MV-4-11 (cell line): Measurements from ENCODE around the gene PTPN23.
A peak's percentile ranks its signal among the peaks of the same experiment; 100 is the strongest.

ENCODE experiments used
- DNase-seq: peaks from one replicate; lab custom pipeline; 2025; lab: John Stamatoyannopoulos, UW

The PTPN23 gene

GRCh38 chr3:47405820-47406761 lies 25.3 kb downstream of the PTPN23 start:
- peak; percentile 5 for DNase-seq

GRCh38 chr3:47406762-47407149 lies 25.9 kb downstream of the PTPN23 start:
- no peak for DNase-seq

- no peak for DNase-seq
Measured at GRCh38 chr3:47407237-47407636, 26.4 kb downstream of the PTPN23 start.

- DNase-seq, result no peak
Measured at GRCh38 chr3:47407896-47408838, 27.3 kb downstream of the PTPN23 start.

- no peak for DNase-seq
Measured at GRCh38 chr3:47408839-47409229, 28.0 kb downstream of the PTPN23 start.

- DNase-seq, result no peak
Measured at GRCh38 chr3:47409284-47409683, 28.5 kb downstream of the PTPN23 start.

- DNase-seq, result no peak
Measured at GRCh38 chr3:47409688-47410416, 29.0 kb downstream of the PTPN23 start.

- DNase-seq, result no peak
Measured at GRCh38 chr3:47410417-47410720, 29.5 kb downstream of the PTPN23 start.

GRCh38 chr3:47410801-47411646 lies 30.2 kb downstream of the PTPN23 start:
- DNase-seq, result no peak

- DNase-seq, result no peak
Measured at GRCh38 chr3:47411696-47412452, 31.1 kb downstream of the PTPN23 start.

GRCh38 chr3:47412453-47412756 lies 31.6 kb downstream of the PTPN23 start:
- DNase-seq, result no peak

- DNase-seq, result no peak
Measured at GRCh38 chr3:47412842-47413520, 32.2 kb downstream of the PTPN23 start.

- DNase-seq, result no peak
Measured at GRCh38 chr3:47413751-47414150, 32.9 kb downstream of the PTPN23 start.

- no peak for DNase-seq
Measured at GRCh38 chr3:47414161-47414564, 33.3 kb downstream of the PTPN23 start.

GRCh38 chr3:47414666-47415587 lies 34.1 kb downstream of the PTPN23 start:
- no peak for DNase-seq

GRCh38 chr3:47416041-47416440 lies 35.2 kb downstream of the PTPN23 start:
- DNase-seq, result no peak

GRCh38 chr3:47418167-47419082 lies 37.6 kb downstream of the PTPN23 start:
- DNase-seq, result no peak
